ENCODE measurements around the gene C11orf68.

The C11orf68 gene

GRCh38 chr11:65883058-65883761, 35.7 kb downstream of the C11orf68 start:
- DNase-seq = no peak
- in situ Hi-C loops (cut with MboI; ENCODE audit: low pct_unique_long_range_greater_than_20kb, low sequenced_read_pairs) = no loop called here

DNA sequence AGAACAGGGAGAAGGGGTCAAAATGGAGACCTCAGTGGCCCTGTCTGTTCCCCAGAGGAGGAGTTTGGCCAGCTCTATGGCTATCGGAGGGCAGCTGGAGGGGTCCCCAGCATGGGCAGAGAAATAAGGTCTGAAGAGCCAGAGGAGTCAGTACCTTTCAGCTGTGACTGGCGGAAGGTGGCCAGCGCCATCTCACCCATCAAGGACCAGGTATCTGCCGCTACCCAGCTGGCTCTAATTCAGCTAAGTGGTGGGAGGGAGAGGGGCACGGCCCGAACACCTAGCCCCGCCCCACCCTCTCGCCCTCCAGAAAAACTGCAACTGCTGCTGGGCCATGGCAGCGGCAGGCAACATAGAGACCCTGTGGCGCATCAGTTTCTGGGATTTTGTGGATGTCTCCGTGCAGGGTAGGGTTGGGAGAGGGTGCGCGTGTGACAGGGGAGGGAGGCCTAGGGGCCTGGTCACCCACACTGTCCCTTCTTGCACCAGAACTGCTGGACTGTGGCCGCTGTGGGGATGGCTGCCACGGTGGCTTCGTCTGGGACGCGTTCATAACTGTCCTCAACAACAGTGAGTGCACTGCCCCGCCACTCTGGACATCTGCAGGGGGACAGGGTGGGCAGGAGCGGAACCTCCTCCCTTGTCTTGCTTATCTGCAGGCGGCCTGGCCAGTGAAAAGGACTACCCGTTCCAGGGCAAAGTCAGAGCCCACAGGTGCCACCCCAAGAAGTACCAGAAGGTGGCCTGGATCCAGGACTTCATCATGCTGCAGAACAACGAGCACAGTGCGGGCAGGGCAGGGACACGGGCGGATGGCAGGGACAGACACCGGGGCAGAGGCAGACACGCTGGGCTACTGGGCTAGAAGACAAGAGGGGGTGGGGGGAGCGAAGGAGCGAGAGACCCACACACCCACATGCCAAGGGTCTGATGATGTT, 36.5 kb downstream of the C11orf68 start:
- DNase-seq = no peak
- in situ Hi-C loops (cut with MboI; ENCODE audit: low pct_unique_long_range_greater_than_20kb, low sequenced_read_pairs) = no loop called here

GRCh38 chr11:65880844-65881421, 37.9 kb downstream of the C11orf68 start:
- no peak for DNase-seq
- in situ Hi-C loops (cut with MboI; ENCODE audit: low pct_unique_long_range_greater_than_20kb, low sequenced_read_pairs) = no loop called here

GRCh38 chr11:65880027-65880426, 38.8 kb downstream of the C11orf68 start:
- in situ Hi-C loops (cut with MboI; ENCODE audit: low pct_unique_long_range_greater_than_20kb, low sequenced_read_pairs) = no loop called here
- no peak for DNase-seq

- in situ Hi-C loops (cut with MboI; ENCODE audit: low pct_unique_long_range_greater_than_20kb, low sequenced_read_pairs) = no loop called here
- DNase-seq = no peak
These were observed 39.2 kb downstream of the C11orf68 start, which contains the start of gene CTSW for GRCh38 chr11:65879617-65880016. Gene CTSW (plus strand): TSS chr11:65879837. CDS start chr11:65879855, 18 bp downstream.

GRCh38 chr11:65873318-65874156, 45.3 kb downstream of the C11orf68 start:
- peak; percentile 90 for DNase-seq
- in situ Hi-C loops (cut with MboI; ENCODE audit: low pct_unique_long_range_greater_than_20kb, low sequenced_read_pairs) = no loop called here

GRCh38 chr11:65872586-65873317, 46.1 kb downstream of the C11orf68 start, which contains the start of gene EFEMP2:
Gene EFEMP2 (minus strand): TSS chr11:65872800. CDS start chr11:65872354, 446 bp downstream.
- DNase-seq = no peak
- in situ Hi-C loops (cut with MboI; ENCODE audit: low pct_unique_long_range_greater_than_20kb, low sequenced_read_pairs) = no loop called here

GRCh38 chr11:65871811-65872548, 46.9 kb downstream of the C11orf68 start:
- in situ Hi-C loops (cut with MboI; ENCODE audit: low pct_unique_long_range_greater_than_20kb, low sequenced_read_pairs) = no loop called here
- no peak for DNase-seq

- DNase-seq = peak; percentile 70
- in situ Hi-C loops (cut with MboI; ENCODE audit: low pct_unique_long_range_greater_than_20kb, low sequenced_read_pairs) = no loop called here
These were observed 47.9 kb downstream of the C11orf68 start for GRCh38 chr11:65870706-65871681.

DNA sequence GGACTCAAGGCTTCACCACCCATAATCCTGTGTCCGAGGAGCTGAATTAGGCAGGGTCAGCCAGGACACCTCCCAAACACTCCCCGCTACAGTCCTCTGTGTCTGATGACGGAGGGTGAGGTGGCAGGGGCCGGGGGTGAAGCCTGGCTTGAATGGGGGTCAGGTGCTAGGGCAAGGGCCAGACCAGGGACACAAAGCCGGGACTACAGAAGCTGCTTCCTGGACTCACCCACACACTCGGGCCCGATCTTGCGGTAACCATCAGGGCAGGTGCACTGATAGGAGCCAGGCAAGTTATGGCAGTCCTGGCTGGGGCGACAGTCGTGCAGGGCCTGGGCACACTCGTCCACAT, 48.6 kb downstream of the C11orf68 start:
- in situ Hi-C loops (cut with MboI; ENCODE audit: low pct_unique_long_range_greater_than_20kb, low sequenced_read_pairs) = no loop called here
- no peak for DNase-seq

DNA sequence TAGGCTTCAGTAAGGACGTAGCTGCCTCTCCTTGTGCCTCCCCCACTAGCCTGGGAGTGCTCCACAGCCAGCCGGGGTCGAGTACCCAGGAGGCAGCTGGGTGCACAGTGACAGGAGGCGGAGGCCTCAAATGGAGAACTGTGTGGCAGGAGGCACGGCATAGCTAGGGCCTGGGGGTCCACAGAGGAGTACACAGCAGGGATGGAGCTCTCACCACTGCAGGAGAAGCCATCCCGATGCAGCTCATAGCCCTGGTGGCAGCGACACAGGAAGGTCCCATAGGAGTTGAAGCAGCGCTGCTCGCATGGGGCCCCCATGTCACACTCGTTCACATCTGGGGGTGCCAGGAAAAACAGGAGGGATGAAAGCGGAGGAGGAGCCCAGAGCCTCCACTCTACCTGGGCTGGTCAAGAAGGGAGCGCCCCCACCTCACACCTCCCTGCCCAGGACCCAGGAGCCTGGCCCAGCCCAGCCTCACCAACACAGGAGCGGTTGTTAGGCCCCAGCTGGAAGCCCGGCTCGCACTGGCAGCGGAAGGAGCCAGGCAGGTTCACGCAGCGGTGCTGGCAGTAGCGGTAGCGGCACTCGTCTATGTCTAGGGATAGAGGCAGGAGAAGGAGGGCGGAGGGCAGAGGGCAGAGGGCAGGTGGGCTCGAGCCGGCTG, 49.1 kb downstream of the C11orf68 start:
- DNase-seq = no peak
- in situ Hi-C loops (cut with MboI; ENCODE audit: low pct_unique_long_range_greater_than_20kb, low sequenced_read_pairs) = no loop called here

- in situ Hi-C loops (cut with MboI; ENCODE audit: low pct_unique_long_range_greater_than_20kb, low sequenced_read_pairs) = no loop called here
- no peak for DNase-seq
These were observed 50.0 kb downstream of the C11orf68 start for GRCh38 chr11:65868907-65869306.

DNA sequence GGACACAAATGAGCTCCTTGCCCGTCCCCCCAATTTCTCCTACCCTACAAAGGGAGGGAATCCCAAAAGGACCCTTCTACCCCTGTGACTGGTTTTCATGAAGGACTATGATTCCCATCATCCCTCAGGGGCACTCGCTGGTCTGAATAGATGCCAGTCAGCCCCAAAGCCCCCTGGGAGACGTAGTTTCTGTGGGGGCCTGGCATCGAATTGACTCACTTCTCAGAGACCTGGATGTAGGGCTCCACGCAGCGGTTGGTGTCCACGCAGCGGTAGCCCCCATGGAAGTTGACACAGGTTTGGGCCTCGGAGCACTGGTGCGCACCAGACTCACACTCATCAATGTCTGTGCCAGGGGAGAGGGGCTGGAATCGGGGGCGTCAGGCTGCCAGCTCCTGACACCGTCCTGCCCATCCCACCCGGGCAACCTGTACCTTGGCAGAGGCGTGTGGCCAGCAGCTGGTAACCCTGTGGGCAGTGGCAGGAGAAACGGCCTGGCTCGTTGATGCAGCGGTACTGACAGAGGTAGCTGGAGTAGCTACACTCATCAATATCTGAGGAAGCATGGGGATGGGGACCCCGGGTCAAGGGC, 50.7 kb downstream of the C11orf68 start:
- in situ Hi-C loops (cut with MboI; ENCODE audit: low pct_unique_long_range_greater_than_20kb, low sequenced_read_pairs) = no loop called here
- no peak for DNase-seq

DNA sequence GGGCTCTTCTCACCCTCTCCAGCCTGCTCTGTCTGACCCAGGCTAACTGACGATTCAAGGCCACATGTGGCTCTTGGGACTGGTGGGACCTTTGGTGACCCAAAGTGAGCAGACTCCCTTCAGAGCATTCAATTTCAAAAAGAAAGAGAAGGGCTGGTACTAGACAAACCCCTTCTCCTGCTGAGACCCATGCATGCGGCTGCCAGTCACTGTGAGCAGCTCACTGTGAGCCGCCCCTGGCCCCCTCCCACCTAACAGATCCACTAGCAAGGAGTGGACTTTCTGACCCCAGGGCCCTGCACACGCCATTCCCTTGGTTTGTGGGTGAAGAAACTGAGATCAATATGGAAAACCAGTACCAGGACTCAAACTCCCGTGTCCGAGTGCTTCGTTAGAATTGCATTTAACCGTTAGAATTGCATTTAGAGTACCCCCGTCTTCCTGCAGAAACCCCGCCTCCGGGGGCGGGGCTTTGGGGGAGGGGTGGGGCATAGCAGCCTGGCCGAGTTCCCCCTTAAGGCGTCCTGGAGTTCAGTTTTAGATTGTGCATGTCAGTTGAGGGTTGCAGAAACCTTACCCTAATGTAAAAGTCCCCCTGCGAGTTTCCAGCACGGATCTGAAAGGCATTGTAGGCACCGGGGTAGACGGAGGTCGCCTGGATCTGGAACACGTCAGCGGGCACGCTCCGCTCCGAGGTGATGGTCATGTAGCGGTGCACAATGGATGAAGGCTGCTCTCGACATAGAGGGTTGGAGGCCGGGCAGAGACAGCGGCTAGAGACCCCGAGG, 51.4 kb downstream of the C11orf68 start:
- no peak for DNase-seq
- in situ Hi-C loops (cut with MboI; ENCODE audit: low pct_unique_long_range_greater_than_20kb, low sequenced_read_pairs) = no loop called here

Data from KBM-7 (cell line).